ENCODE results near the gene INPP5B. TPM values are rescaled to one million over a fixed set of nuclear protein-coding genes. Genes with fewer than 3 reads are reported as not detected.

The INPP5B gene
- total RNA-seq, 1 experiment from 2014 or later, result 26.8 TPM

- TF ChIP-seq AR (CRISPR knock-in tag; IDR thresholded peaks at IDR 0.05) (no peak), NR1H2 (CRISPR knock-in tag; IDR thresholded peaks at IDR 0.05) (no peak), ZNF281 (CRISPR knock-in tag; IDR thresholded peaks at IDR 0.05) (no peak), NR3C1 (CRISPR knock-in tag; conservative IDR thresholded peaks at IDR 0.05; ENCODE audit: low read depth) (no peak), NFE2L1 (CRISPR knock-in tag; IDR thresholded peaks at IDR 0.05) (no peak), ATF1 (CRISPR knock-in tag; IDR thresholded peaks at IDR 0.05) (no peak), PREB (CRISPR knock-in tag; IDR thresholded peaks at IDR 0.05; ENCODE audit: borderline replicate concordance) (no peak), MXD4 (CRISPR knock-in tag; IDR thresholded peaks at IDR 0.05; ENCODE audit: borderline replicate concordance) (no peak)
- TF ChIP-seq, protein P1, sequence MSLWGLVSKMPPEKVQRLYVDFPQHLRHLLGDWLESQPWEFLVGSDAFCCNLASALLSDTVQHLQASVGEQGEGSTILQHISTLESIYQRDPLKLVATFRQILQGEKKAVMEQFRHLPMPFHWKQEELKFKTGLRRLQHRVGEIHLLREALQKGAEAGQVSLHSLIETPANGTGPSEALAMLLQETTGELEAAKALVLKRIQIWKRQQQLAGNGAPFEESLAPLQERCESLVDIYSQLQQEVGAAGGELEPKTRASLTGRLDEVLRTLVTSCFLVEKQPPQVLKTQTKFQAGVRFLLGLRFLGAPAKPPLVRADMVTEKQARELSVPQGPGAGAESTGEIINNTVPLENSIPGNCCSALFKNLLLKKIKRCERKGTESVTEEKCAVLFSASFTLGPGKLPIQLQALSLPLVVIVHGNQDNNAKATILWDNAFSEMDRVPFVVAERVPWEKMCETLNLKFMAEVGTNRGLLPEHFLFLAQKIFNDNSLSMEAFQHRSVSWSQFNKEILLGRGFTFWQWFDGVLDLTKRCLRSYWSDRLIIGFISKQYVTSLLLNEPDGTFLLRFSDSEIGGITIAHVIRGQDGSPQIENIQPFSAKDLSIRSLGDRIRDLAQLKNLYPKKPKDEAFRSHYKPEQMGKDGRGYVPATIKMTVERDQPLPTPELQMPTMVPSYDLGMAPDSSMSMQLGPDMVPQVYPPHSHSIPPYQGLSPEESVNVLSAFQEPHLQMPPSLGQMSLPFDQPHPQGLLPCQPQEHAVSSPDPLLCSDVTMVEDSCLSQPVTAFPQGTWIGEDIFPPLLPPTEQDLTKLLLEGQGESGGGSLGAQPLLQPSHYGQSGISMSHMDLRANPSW (CRISPR knock-in tag; conservative IDR thresholded peaks at IDR 0.05; ENCODE audit: low read depth), result no peak
- TF ChIP-seq, protein P2, sequence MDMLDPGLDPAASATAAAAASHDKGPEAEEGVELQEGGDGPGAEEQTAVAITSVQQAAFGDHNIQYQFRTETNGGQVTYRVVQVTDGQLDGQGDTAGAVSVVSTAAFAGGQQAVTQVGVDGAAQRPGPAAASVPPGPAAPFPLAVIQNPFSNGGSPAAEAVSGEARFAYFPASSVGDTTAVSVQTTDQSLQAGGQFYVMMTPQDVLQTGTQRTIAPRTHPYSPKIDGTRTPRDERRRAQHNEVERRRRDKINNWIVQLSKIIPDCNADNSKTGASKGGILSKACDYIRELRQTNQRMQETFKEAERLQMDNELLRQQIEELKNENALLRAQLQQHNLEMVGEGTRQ (CRISPR knock-in tag; IDR thresholded peaks at IDR 0.05), result no peak
- TF ChIP-seq, protein P3, sequence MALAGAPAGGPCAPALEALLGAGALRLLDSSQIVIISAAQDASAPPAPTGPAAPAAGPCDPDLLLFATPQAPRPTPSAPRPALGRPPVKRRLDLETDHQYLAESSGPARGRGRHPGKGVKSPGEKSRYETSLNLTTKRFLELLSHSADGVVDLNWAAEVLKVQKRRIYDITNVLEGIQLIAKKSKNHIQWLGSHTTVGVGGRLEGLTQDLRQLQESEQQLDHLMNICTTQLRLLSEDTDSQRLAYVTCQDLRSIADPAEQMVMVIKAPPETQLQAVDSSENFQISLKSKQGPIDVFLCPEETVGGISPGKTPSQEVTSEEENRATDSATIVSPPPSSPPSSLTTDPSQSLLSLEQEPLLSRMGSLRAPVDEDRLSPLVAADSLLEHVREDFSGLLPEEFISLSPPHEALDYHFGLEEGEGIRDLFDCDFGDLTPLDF (CRISPR knock-in tag; IDR thresholded peaks at IDR 0.05), result no peak
- TF ChIP-seq, protein P4, sequence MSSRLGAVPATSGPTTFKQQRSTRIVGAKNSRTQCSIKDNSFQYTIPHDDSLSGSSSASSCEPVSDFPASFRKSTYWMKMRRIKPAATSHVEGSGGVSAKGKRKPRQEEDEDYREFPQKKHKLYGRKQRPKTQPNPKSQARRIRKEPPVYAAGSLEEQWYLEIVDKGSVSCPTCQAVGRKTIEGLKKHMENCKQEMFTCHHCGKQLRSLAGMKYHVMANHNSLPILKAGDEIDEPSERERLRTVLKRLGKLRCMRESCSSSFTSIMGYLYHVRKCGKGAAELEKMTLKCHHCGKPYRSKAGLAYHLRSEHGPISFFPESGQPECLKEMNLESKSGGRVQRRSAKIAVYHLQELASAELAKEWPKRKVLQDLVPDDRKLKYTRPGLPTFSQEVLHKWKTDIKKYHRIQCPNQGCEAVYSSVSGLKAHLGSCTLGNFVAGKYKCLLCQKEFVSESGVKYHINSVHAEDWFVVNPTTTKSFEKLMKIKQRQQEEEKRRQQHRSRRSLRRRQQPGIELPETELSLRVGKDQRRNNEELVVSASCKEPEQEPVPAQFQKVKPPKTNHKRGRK (CRISPR knock-in tag; IDR thresholded peaks at IDR 0.05; ENCODE audit: borderline replicate concordance), result no peak
- TF ChIP-seq, protein P5, sequence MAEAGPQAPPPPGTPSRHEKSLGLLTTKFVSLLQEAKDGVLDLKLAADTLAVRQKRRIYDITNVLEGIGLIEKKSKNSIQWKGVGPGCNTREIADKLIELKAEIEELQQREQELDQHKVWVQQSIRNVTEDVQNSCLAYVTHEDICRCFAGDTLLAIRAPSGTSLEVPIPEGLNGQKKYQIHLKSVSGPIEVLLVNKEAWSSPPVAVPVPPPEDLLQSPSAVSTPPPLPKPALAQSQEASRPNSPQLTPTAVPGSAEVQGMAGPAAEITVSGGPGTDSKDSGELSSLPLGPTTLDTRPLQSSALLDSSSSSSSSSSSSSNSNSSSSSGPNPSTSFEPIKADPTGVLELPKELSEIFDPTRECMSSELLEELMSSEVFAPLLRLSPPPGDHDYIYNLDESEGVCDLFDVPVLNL (CRISPR knock-in tag; IDR thresholded peaks at IDR 0.05; ENCODE audit: borderline replicate concordance, low read depth), result no peak
Measured at GRCh38 chr1:37951041-37951782, 4.4 kb upstream of the INPP5B start (continued).
